ENCODE measurements around the gene SRC. TPM values are rescaled to one million over a fixed set of nuclear protein-coding genes. Genes with fewer than 3 reads are reported as not detected.

Gene SRC
- total RNA-seq, 4 donors from 2014 or later: 17.1 to 23.7 (median 17.8) TPM

DNA sequence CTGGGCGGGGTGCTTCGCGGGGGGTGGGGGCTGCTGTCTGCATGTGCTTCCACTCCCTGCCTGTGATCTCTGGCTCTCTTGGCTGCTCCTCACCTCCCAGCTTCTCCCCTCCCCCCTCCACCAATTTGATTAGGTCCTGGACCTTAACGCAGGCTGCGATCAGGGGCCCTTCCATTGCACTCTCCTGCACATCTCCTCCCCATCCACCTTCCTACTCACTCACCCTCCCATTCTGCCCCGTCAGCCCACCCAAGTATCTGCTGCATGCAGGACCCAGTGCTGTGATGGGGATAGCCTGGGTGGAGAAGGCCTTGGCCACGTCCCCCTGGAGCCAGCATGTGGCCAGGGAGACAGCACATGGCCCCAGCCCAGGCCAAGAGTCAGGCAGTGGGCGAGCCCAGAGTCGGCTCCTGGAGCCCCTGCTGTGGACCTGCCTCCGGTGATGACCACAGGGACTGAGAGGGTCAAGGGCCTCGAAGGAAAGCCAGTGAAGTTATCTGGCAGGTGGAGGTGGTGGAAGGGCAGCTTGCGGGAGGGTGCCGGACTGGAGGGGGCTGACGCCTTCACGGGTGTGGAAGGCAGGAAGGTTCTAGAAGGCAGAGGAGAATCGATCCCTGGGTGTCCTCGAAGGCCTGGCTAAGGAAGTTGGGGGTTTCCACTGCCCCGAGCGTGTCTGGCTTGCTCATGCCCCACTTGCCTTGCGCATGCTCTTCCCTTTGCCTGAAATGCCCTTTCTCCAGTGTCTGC, 40.7 kb downstream of the SRC start:
- Histone ChIP-seq H3K36me3 (no peaks in the 10 kb centered on the region), H3K4me1 (peaks cover 0 to 4% of the 10 kb centered on the region in 2 donors), H3K27me3 (no peaks in the 10 kb centered on the region), H3K4me3 (replicated peaks in 1 of 3) (no peak overlapping the region), H3K27ac (no peak overlapping the region), H3K9me3 (no peaks in the 10 kb centered on the region)
- intact Hi-C loops (cut with DNase I): loop anchor here (5.0 kb wide), 1 partner anchor 151 kb away; no protein-coding TSS in a partner anchor
- 92 to 94% methylated on average over 18 to 20 of the region's 20 CpGs for WGBS, 2 donors
- TF ChIP-seq, protein P1, sequence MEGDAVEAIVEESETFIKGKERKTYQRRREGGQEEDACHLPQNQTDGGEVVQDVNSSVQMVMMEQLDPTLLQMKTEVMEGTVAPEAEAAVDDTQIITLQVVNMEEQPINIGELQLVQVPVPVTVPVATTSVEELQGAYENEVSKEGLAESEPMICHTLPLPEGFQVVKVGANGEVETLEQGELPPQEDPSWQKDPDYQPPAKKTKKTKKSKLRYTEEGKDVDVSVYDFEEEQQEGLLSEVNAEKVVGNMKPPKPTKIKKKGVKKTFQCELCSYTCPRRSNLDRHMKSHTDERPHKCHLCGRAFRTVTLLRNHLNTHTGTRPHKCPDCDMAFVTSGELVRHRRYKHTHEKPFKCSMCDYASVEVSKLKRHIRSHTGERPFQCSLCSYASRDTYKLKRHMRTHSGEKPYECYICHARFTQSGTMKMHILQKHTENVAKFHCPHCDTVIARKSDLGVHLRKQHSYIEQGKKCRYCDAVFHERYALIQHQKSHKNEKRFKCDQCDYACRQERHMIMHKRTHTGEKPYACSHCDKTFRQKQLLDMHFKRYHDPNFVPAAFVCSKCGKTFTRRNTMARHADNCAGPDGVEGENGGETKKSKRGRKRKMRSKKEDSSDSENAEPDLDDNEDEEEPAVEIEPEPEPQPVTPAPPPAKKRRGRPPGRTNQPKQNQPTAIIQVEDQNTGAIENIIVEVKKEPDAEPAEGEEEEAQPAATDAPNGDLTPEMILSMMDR (IDR thresholded peaks at IDR 0.05): no peak
- no peak for TF ChIP-seq POLR2A (IDR thresholded peaks at IDR 0.05)
- DNase-seq: no peak

DNA sequence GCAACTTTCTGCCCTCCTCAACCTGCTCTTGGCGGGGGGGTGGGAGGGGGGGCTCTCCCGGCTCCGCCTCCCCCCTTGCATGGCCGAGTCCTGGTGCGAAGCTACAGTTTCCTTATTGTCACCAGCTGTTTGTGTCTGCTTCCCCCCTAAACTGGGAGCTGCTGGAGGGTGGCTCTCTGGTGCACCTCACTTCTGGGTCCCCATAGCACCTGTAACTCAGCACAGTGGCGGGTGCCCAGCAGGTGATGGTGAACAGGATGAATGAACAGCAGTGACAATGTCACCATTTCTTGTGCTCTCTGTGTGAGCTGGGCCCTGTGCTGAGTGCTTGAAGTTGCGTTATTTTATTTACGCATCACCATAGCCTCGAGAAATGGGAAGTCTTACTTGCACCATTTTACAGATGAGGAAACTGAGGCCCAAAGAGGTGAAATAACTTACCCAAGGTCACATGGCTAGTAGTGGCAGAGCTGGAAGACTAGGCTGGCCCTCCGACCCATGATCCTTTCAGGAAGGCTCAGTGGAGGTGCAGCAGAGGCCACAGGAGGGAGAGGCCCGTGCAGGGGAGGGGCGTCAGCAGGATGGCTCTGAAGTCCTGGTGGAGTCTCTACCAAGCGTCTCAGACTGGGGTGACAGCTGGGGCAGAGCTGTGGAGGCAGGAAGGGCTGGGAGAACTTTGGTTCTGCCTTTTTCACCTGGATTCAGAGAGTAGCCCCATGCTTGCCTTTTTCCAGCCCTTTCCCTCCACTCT, 41.8 kb downstream of the SRC start:
- Histone ChIP-seq H3K9me3 (no peaks in the 10 kb centered on the region), H3K4me1 (peaks cover 0 to 4% of the 10 kb centered on the region in 2 donors), H3K27me3 (no peaks in the 10 kb centered on the region), H3K36me3 (no peaks in the 10 kb centered on the region), H3K4me3 (replicated peaks in 1 of 3) (no peak overlapping the region), H3K27ac (no peak overlapping the region)
- WGBS, 2 donors: 92 to 96% methylated on average over 9 to 13 of the region's 13 CpGs
- DNase-seq: no peak
- TF ChIP-seq POLR2A (IDR thresholded peaks at IDR 0.05): no peak
- TF ChIP-seq, protein P1 (IDR thresholded peaks at IDR 0.05): no peak
- intact Hi-C loops (cut with DNase I): loop anchor here (5.0 kb wide), 1 partner anchor 150 kb away; no protein-coding TSS in a partner anchor

DNA sequence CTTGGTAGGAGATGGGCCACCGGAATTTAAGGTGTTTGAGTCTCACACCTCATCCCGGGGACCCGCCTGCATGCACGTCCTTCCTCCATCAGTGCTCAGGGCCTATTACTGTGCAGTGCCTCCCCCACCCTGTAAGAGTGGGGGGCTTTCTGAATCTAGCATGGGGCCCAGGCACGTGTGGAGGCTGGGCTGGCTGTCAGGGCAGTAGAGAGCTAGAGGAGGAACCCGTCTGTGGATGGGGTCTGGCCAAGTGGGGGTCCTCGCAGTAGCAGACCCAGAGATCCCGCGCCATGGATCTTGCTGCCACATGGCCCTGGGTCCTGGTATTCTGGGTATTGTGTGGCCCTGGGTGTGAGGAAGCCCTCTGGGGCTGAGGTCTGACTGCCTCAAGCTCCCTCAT, 42.9 kb downstream of the SRC start:
- Histone ChIP-seq H3K27me3 (no peaks in the 10 kb centered on the region), H3K27ac (no peak overlapping the region), H3K4me3 (replicated peaks in 1 of 3) (no peak overlapping the region), H3K36me3 (peaks cover 0 to 1% of the 10 kb centered on the region in 2 donors), H3K4me1 (peaks cover 0 to 4% of the 10 kb centered on the region in 2 donors), H3K9me3 (no peaks in the 10 kb centered on the region)
- intact Hi-C loops (cut with DNase I): loop anchor here (5.0 kb wide), 1 partner anchor 148 kb away; no protein-coding TSS in a partner anchor
- TF ChIP-seq POLR2A (IDR thresholded peaks at IDR 0.05): no peak
- TF ChIP-seq, protein P1 (IDR thresholded peaks at IDR 0.05): no peak
- WGBS, 2 donors: 89 to 93% methylated on average over 9 of the region's 9 CpGs
- no peak for DNase-seq

DNA sequence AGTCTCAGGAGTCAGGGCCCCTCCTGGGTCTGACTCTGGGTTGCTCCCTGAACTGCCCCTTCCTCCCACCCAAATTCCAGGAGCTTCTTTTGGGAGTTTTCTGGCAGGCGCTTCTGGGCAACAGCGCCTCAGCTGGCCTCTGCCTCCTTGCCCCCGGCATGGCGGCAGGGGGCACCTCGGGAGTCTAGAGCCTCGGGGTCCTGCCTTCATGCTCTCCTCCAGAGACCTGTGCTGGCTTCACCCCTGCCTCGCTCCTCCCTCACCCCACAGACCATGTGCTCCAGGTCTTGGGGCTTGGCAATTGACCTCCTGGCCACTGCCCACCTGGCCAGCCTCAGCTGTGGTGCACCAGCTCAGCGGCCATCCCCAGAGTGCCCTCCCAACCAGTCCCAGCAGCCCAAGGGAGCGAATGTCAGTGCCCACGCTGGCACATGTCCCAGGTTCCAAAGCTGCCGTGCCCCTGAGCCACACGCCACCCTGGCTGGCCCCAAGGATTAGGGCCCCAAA, 43.4 kb downstream of the SRC start:
- 94 to 97% methylated on average over 6 to 9 of the region's 12 CpGs for WGBS, 2 donors
- intact Hi-C loops (cut with DNase I): loop anchor here (5.0 kb wide), 1 partner anchor 148 kb away; no protein-coding TSS in a partner anchor

More for the DNA sequence above, 43.4 kb downstream of the SRC start:
- Histone ChIP-seq H3K9me3 (no peaks in the 10 kb centered on the region), H3K27me3 (no peaks in the 10 kb centered on the region), H3K4me3 (replicated peaks in 1 of 3) (no peak overlapping the region), H3K36me3 (peaks cover 0 to 4% of the 10 kb centered on the region in 2 donors), H3K27ac (no peak overlapping the region), H3K4me1 (peaks cover 0 to 4% of the 10 kb centered on the region in 2 donors)
- no peak for TF ChIP-seq POLR2A (IDR thresholded peaks at IDR 0.05)
- TF ChIP-seq, protein P1 (IDR thresholded peaks at IDR 0.05): no peak
- DNase-seq: no peak

All from thyroid gland (tissue), 4 donors.